ENCODE results near the gene GRID2. TPM values are rescaled to one million over a fixed set of nuclear protein-coding genes. Genes with fewer than 3 reads are reported as not detected.

Gene GRID2
- total RNA-seq, 4 donors from 2014 or later, result 0.33 TPM; not detected in 3

DNA sequence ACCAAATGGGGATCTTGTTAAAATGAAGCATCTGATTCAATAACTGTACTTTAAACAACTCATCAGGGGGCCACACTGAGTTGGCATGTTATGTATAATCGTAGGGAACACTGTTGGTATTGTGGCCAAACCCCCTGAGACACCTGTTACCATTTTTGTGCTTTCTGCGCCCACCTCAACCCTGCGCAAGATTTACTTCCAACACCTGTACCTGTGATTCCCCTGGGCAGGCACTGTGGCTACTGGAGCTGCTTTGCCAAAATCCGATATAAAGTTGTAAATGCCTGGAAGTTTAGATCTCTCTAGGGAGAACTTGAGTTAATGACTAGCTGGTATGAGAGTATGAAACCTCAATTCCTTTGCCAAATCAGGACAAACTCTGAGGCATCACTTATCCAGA, 1265.0 kb downstream of the GRID2 start:
- 83 to 97% methylated on average over 4 of the region's 4 CpGs for WGBS, 2 donors
- Histone ChIP-seq H3K4me3 (replicated peaks in 1 of 3) (no peak overlapping the region), H3K36me3 (no peaks in the 10 kb centered on the region), H3K27ac (no peak overlapping the region), H3K27me3 (no peaks in the 10 kb centered on the region), H3K9me3 (no peaks in the 10 kb centered on the region), H3K4me1 (no peaks in the 10 kb centered on the region)
- DNase-seq, result no peak
- intact Hi-C loops (cut with DNase I), result no loop called here
- TF ChIP-seq, protein P1, sequence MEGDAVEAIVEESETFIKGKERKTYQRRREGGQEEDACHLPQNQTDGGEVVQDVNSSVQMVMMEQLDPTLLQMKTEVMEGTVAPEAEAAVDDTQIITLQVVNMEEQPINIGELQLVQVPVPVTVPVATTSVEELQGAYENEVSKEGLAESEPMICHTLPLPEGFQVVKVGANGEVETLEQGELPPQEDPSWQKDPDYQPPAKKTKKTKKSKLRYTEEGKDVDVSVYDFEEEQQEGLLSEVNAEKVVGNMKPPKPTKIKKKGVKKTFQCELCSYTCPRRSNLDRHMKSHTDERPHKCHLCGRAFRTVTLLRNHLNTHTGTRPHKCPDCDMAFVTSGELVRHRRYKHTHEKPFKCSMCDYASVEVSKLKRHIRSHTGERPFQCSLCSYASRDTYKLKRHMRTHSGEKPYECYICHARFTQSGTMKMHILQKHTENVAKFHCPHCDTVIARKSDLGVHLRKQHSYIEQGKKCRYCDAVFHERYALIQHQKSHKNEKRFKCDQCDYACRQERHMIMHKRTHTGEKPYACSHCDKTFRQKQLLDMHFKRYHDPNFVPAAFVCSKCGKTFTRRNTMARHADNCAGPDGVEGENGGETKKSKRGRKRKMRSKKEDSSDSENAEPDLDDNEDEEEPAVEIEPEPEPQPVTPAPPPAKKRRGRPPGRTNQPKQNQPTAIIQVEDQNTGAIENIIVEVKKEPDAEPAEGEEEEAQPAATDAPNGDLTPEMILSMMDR (IDR thresholded peaks at IDR 0.05), result no peak
- TF ChIP-seq POLR2A (IDR thresholded peaks at IDR 0.05), result no peak

DNA sequence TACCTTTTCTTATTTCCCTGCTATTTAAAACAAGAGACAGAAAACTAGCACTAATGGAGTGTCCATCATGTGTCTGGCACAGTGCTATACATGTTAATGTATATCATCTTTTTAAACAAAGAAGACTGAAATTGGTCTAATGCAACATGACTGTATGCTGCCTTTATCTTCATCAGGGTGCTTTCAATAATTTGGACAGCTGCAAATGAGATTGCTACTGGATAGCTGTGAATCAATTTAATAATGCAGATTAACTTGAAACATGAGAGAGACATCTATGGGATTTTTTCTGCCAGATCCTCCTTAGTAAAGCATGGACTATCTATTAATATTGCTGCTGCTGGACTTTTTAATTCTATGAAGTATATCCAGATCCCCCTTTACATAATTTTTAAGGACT, 1269.5 kb downstream of the GRID2 start:
- Histone ChIP-seq H3K36me3 (no peaks in the 10 kb centered on the region), H3K27ac (no peak overlapping the region), H3K4me3 (replicated peaks in 1 of 3) (no peak overlapping the region), H3K27me3 (no peaks in the 10 kb centered on the region), H3K4me1 (no peaks in the 10 kb centered on the region), H3K9me3 (no peaks in the 10 kb centered on the region)
- intact Hi-C loops (cut with DNase I), result no loop called here
- no peak for DNase-seq
- TF ChIP-seq POLR2A (IDR thresholded peaks at IDR 0.05), result no peak
- TF ChIP-seq, protein P1 (IDR thresholded peaks at IDR 0.05), result no peak

DNA sequence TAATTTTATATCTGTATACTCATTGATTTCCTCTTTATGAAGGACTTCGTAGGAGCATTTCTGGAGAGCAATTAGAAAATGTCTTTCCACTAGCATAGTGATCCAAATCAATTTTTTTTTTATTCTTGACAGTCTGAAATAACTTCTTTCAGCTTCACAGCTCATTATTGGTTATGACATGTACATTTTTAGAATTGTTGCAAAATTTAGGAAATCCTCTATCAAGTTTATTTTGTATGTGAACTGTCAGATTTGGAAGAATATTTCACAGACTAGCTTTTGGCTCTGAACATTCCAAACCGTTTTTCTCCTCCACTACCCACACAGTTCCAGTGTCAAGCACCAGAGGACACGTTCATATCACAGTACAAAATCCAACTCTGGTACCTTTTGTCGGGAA, 1275.2 kb downstream of the GRID2 start:
- Histone ChIP-seq H3K27me3 (no peaks in the 10 kb centered on the region), H3K27ac (no peak overlapping the region), H3K4me3 (replicated peaks in 1 of 3) (no peak overlapping the region), H3K4me1 (no peaks in the 10 kb centered on the region), H3K36me3 (no peaks in the 10 kb centered on the region), H3K9me3 (no peaks in the 10 kb centered on the region)
- intact Hi-C loops (cut with DNase I), result no loop called here
- TF ChIP-seq, protein P1 (IDR thresholded peaks at IDR 0.05), result no peak
- TF ChIP-seq POLR2A (IDR thresholded peaks at IDR 0.05), result no peak
- no peak for DNase-seq
- WGBS, 2 donors, result 81 to 82% methylated on average over 4 of the region's 4 CpGs

DNA sequence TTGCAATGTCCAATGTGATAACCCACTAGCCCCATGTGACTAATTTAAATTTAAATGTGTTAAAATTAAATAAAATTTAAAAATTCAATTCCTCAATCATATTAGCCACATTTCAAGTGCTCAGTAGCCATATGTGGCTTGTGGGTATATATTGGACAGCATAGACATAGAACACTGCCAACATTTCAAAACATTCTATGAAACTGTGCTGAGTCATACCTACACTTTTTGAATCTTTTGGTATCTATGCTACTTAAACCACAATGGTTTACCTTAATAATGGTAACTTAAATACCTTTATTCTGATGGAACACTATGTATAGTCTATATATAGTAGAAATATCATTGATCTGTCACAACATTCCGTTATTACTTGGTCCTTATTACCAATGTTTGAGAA, 1301.4 kb downstream of the GRID2 start:
- no peak overlapping the region for H3K4me3 ChIP-seq (replicated peaks in 1 of 3)
- DNase-seq, result no peak
- no peaks in the 10 kb centered on the region for H3K36me3 ChIP-seq
- H3K4me1 ChIP-seq, result no peaks in the 10 kb centered on the region
- H3K27me3 ChIP-seq, result no peaks in the 10 kb centered on the region
- TF ChIP-seq POLR2A (IDR thresholded peaks at IDR 0.05), result no peak
- intact Hi-C loops (cut with DNase I), result no loop called here
- no peak overlapping the region for H3K27ac ChIP-seq
- H3K9me3 ChIP-seq, result no peaks in the 10 kb centered on the region
- WGBS, 2 donors, result 88 to 95% methylated on average over 1 of the region's 1 CpG

DNA sequence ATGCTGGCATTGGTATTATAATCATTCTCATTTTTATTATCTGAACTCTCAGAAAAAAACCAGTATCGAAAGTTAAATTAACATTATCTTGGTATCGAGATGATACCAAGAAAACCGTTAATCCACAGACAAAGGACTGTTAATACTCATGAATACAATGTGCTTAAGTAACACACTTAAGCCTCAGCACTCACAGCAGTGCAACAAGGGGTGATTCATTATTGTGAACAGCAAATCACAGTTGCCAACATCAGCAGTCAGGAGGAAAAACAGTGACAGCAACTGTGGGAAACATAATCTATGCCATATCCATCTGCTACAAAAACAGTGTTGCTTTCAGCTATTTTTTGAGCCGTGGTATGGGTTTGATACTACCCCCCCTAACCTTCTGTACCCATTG, 1313.8 kb downstream of the GRID2 start:
- DNase-seq, result no peak
- Histone ChIP-seq H3K27ac (no peak overlapping the region), H3K36me3 (no peaks in the 10 kb centered on the region), H3K4me3 (replicated peaks in 1 of 3) (no peak overlapping the region), H3K27me3 (no peaks in the 10 kb centered on the region), H3K9me3 (no peaks in the 10 kb centered on the region), H3K4me1 (no peaks in the 10 kb centered on the region)
- TF ChIP-seq, protein P1 (IDR thresholded peaks at IDR 0.05), result no peak
- no peak for TF ChIP-seq POLR2A (IDR thresholded peaks at IDR 0.05)
- 80 to 85% methylated on average over 4 of the region's 4 CpGs for WGBS, 2 donors
- intact Hi-C loops (cut with DNase I), result no loop called here

DNA sequence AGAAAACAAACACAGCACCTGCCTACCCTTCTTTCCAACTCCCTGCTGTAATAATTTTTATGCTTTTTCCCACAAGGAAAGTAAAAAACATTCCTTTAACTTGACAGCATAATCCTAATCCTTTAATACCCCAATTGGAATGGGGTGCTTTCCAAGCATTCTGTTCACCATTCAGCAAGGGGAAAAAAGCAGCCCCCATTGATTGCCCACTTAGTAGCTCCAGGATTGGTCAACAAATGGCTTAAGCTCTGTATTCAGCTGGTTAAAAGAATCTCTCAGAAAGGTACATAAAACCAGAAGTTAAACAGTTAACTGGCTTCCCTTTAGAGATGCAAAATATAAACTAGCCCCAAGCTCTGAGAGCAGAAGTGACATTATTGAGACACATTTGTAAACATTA, 1330.0 kb downstream of the GRID2 start:
- TF ChIP-seq, protein P1 (IDR thresholded peaks at IDR 0.05), result no peak
- no peak for TF ChIP-seq POLR2A (IDR thresholded peaks at IDR 0.05)
- Histone ChIP-seq H3K36me3 (no peaks in the 10 kb centered on the region), H3K9me3 (no peaks in the 10 kb centered on the region), H3K4me3 (replicated peaks in 1 of 3) (no peak overlapping the region), H3K27me3 (no peaks in the 10 kb centered on the region), H3K4me1 (no peaks in the 10 kb centered on the region), H3K27ac (no peak overlapping the region)
- intact Hi-C loops (cut with DNase I), result no loop called here
- no peak for DNase-seq

Measured in thyroid gland (tissue), 4 donors.